IMR-90 (cell line): ENCODE results near the gene ZNF350. TPM values are rescaled to one million over a fixed set of nuclear protein-coding genes. Genes with fewer than 3 reads are reported as not detected.

Experiments
- ATAC-seq: fragments of 200-7000 bp; cut with Tn5 transposase; 2 replicates; pipeline ENCODE4 v1.9.1; 2020; ENCODE audit warnings: low read depth, mild to moderate bottlenecking, moderate library complexity
- BruUV-seq: library from RNA; stranded (reverse); fragments of 400-500 nt; replicated peaks from 2 replicates; lab custom pipeline; 2021; lab: Mats Ljungman, UMichigan
- CTCF ChIA-PET: fragments of 300-600 bp; formaldehyde crosslinking; extraction: SDS; loops from one replicate; lab custom pipeline; 2021; ENCODE audit warnings: antibody characterized with exemption; lab: Yijun Ruan, JAX
- POLR2A ChIA-PET: fragments of 300-600 bp; sonication (Branson Sonifier 250); formaldehyde crosslinking; loops from one replicate; lab custom pipeline; 2022; ENCODE audit warnings: antibody characterized with exemption; ENCODE audit not compliant: unreplicated experiment; lab: Charles Lee
- DNase-seq: peaks from one replicate; pipeline ENCODE4 v3.0.0; 2013
- H2AFZ ChIP-seq: replicated peaks from 2 replicates; pipeline ENCODE3; 2013; ENCODE audit warnings: low read length, mild to moderate bottlenecking; ENCODE audit not compliant: poor library complexity
- H2AK5ac ChIP-seq: 2 replicates; pipeline ENCODE4 v1.6.1; 2013; ENCODE audit warnings: low read depth, low read length, inconsistent platforms
- H2AK9ac ChIP-seq: replicated peaks from 2 replicates; pipeline ENCODE3; 2013; ENCODE audit warnings: mild to moderate bottlenecking, low read depth, low read length, moderate library complexity; ENCODE audit not compliant: poor library complexity
- H2BK120ac ChIP-seq: 2 replicates; pipeline ENCODE4 v1.6.1; 2013; ENCODE audit warnings: low read depth, low read length, inconsistent platforms
- H2BK15ac ChIP-seq: 3 replicates; pipeline ENCODE4 v1.6.1; 2013; ENCODE audit warnings: low read depth, low read length, inconsistent platforms
- H2BK20ac ChIP-seq: 2 replicates; pipeline ENCODE4 v1.6.1; 2013; ENCODE audit warnings: low read depth, mild to moderate bottlenecking, inconsistent platforms, low read length, moderate library complexity
- H2BK5ac ChIP-seq: 2 replicates; pipeline ENCODE4 v1.6.1; 2013; ENCODE audit warnings: mild to moderate bottlenecking, low read depth, low read length, inconsistent platforms; ENCODE audit not compliant: poor library complexity, severe bottlenecking
- H3K14ac ChIP-seq: replicated peaks from 2 replicates; pipeline ENCODE4 v1.6.1; 2013; ENCODE audit warnings: low read depth, low read length, inconsistent platforms
- H3K18ac ChIP-seq: 2 replicates; pipeline ENCODE4 v1.6.1; 2013; ENCODE audit warnings: low read depth, low read length, control low read depth
- H3K23ac ChIP-seq: 2 replicates; pipeline ENCODE4 v1.6.1; 2013; ENCODE audit warnings: low read depth, low read length, inconsistent platforms
- H3K27ac ChIP-seq: 2 replicates; pipeline ENCODE4 v1.5.1; 2013; ENCODE audit warnings: mild to moderate bottlenecking, control low read depth, low read length; ENCODE audit not compliant: insufficient read depth
- H3K27me3 ChIP-seq: 2 replicates; pipeline ENCODE4 v1.6.1; 2013; ENCODE audit warnings: low read length; ENCODE audit not compliant: control insufficient read depth, insufficient read depth
- H3K36me3 ChIP-seq: 2 replicates; pipeline ENCODE4 v1.6.1; 2013; ENCODE audit warnings: low read length, mixed read lengths; ENCODE audit not compliant: control insufficient read depth, insufficient read depth
- H3K4ac ChIP-seq: 2 replicates; pipeline ENCODE4 v1.6.1; 2013; ENCODE audit warnings: low read depth, low read length, inconsistent platforms
- H3K4me1 ChIP-seq: 2 replicates; pipeline ENCODE4 v1.6.1; 2013; ENCODE audit warnings: low read length, mixed read lengths; ENCODE audit not compliant: control insufficient read depth, insufficient read depth
- H3K4me2 ChIP-seq: 2 replicates; pipeline ENCODE4 v1.6.1; 2013; ENCODE audit warnings: low read depth, mild to moderate bottlenecking, control low read depth, low read length, moderate library complexity
- H3K4me3 ChIP-seq: 2 replicates; pipeline ENCODE4 v1.5.1; 2013; ENCODE audit warnings: low read depth, mild to moderate bottlenecking, control low read depth, low read length, moderate library complexity; ENCODE audit not compliant: insufficient read depth
- H3K56ac ChIP-seq: 2 replicates; pipeline ENCODE4 v1.6.1; 2013; ENCODE audit warnings: low read length, inconsistent platforms; ENCODE audit not compliant: insufficient read depth; ENCODE audit errors: extremely low read depth
- H3K79me1 ChIP-seq, 2 experiments: 2 replicates each; pipeline ENCODE4 v1.6.1; 2013; ENCODE audit warnings: low read length in 2 of 2, inconsistent platforms in 1 of 2, low read depth in 1 of 2
- H3K9ac ChIP-seq: 2 replicates; pipeline ENCODE4 v1.6.1; 2013; ENCODE audit warnings: low read depth, low read length, control low read depth
- H3K9me1 ChIP-seq: 2 replicates; pipeline ENCODE4 v1.6.1; 2013; ENCODE audit warnings: low read length, inconsistent platforms; ENCODE audit not compliant: insufficient read depth
- H3K9me3 ChIP-seq: 2 replicates; pipeline ENCODE4 v1.6.1; 2013; ENCODE audit warnings: low read length; ENCODE audit not compliant: control insufficient read depth, insufficient read depth
- H4K20me1 ChIP-seq: 2 replicates; pipeline ENCODE4 v1.6.1; 2013; ENCODE audit warnings: low read length, inconsistent platforms; ENCODE audit not compliant: insufficient read depth
- H4K5ac ChIP-seq: 2 replicates; pipeline ENCODE4 v1.6.1; 2013; ENCODE audit warnings: mild to moderate bottlenecking, low read depth, low read length, control low read depth
- H4K8ac ChIP-seq, 2 experiments: 2 replicates each; pipeline ENCODE4 v1.6.1; 2013; ENCODE audit warnings: low read depth in 2 of 2, low read length in 2 of 2, control low read depth in 1 of 2, inconsistent platforms in 1 of 2
- H4K91ac ChIP-seq: 2 replicates; pipeline ENCODE4 v1.6.1; 2013; ENCODE audit warnings: low read depth, low read length, inconsistent platforms; ENCODE audit not compliant: insufficient read depth
- BHLHE40 ChIP-seq: fragments of 150-350 bp; IDR thresholded peaks from 2 replicates; pipeline ENCODE4 v1.6.1; 2016; ENCODE audit warnings: mild to moderate bottlenecking, low read depth, low read length
- CEBPB ChIP-seq: IDR thresholded peaks from 2 replicates; pipeline ENCODE4 v1.6.1; 2012; ENCODE audit warnings: low read depth, low read length, improper control_type of control experiment
- CHD1 ChIP-seq: IDR thresholded peaks from 2 replicates; pipeline ENCODE4 v1.6.1; 2012; ENCODE audit warnings: low read depth, low read length, improper control_type of control experiment
- CTCF ChIP-seq: conservative IDR thresholded peaks from 2 replicates; pipeline ENCODE4 v1.5.1; 2012; ENCODE audit warnings: mild to moderate bottlenecking, low read depth, low read length, improper control_type of control experiment
- ELK1 ChIP-seq: fragments of 150-350 bp; IDR thresholded peaks from 2 replicates; pipeline ENCODE4 v1.6.1; 2016; ENCODE audit warnings: low read depth, mild to moderate bottlenecking, low read length, moderate library complexity, borderline replicate concordance
- FOS ChIP-seq: fragments of 150-350 bp; IDR thresholded peaks from 2 replicates; pipeline ENCODE4 v1.6.1; 2016; ENCODE audit warnings: low read depth, low read length
- MAFK ChIP-seq: IDR thresholded peaks from 2 replicates; pipeline ENCODE4 v1.6.1; 2012; ENCODE audit warnings: low read depth, low read length, improper control_type of control experiment
- MAZ ChIP-seq: IDR thresholded peaks from 2 replicates; pipeline ENCODE4 v1.6.1; 2012; ENCODE audit warnings: low read depth, mild to moderate bottlenecking, low read length, improper control_type of control experiment, moderate library complexity, borderline replicate concordance
- MXI1 ChIP-seq: IDR thresholded peaks from 2 replicates; pipeline ENCODE4 v1.6.1; 2012; ENCODE audit warnings: low read depth, mild to moderate bottlenecking, low read length, moderate library complexity, borderline replicate concordance
- NFE2L2 ChIP-seq: fragments of 150-350 bp; IDR thresholded peaks from 2 replicates; pipeline ENCODE4 v1.6.1; 2016; ENCODE audit warnings: low read depth, mild to moderate bottlenecking, low read length
- POLR2A ChIP-seq: IDR thresholded peaks from 2 replicates; pipeline ENCODE4 v1.6.1; 2012; ENCODE audit warnings: mild to moderate bottlenecking, low read depth, low read length
- RAD21 ChIP-seq: IDR thresholded peaks from 2 replicates; pipeline ENCODE4 v1.6.1; 2012; ENCODE audit warnings: low read length, improper control_type of control experiment
- RCOR1 ChIP-seq: IDR thresholded peaks from 2 replicates; pipeline ENCODE4 v1.6.1; 2012; ENCODE audit warnings: mild to moderate bottlenecking, low read length, improper control_type of control experiment; ENCODE audit not compliant: insufficient replicate concordance
- RFX5 ChIP-seq: IDR thresholded peaks from 2 replicates; pipeline ENCODE4 v1.8.0; 2012; ENCODE audit warnings: low read depth, mild to moderate bottlenecking, low read length, moderate library complexity
- SMC3 ChIP-seq: fragments of 150-350 bp; IDR thresholded peaks from 2 replicates; pipeline ENCODE4 v1.6.1; 2016; ENCODE audit warnings: low read depth, mild to moderate bottlenecking, antibody characterized with exemption, low read length, moderate library complexity
- USF2 ChIP-seq: fragments of 150-350 bp; IDR thresholded peaks from 2 replicates; pipeline ENCODE4 v1.6.1; 2017; ENCODE audit warnings: mild to moderate bottlenecking, antibody characterized with exemption, low read length, low read depth
- WGBS, 2 experiments: methylation state at CpG; one replicate each; pipeline versions ENCODE4 v1.1.5 to v1.1.7; 2013; ENCODE audit warnings: missing lambda C conversion rate in 2 of 2; ENCODE audit not compliant: insufficient read length in 1 of 2; ENCODE audit errors: extremely low coverage in 2 of 2; 5-methylcytosine and 5-hydroxymethylcytosine counted together
- dilution Hi-C: fragments of 300-500 bp; cut with HindIII; formaldehyde crosslinking; loops from one replicate; pipeline ENCODE4 v1.14.3; 2018; ENCODE audit warnings: low sequenced_read_pairs; ENCODE audit not compliant: unreplicated experiment
- in situ Hi-C: fragments of 300-500 bp; cut with MboI; formaldehyde crosslinking; loops from 3 replicates; pipeline ENCODE4 v1.14.3; 2019; ENCODE audit warnings: low sequenced_read_pairs, inconsistent platforms, mixed read lengths
- intact Hi-C: fragments of 100-400 bp; cut with micrococcal nuclease; formaldehyde crosslinking; loops from 2 replicates; pipeline ENCODE4 v1.10.0; 2022
- polyA plus RNA-seq, 3 experiments: library from polyadenylated mRNA; depleted of rRNA; stranded (reverse); fragments of >200 nt; gene quantifications; 2 replicates each; pipeline ENCODE4 v1.2.3, GENCODE V29; 2012; ENCODE audit warnings: low replicate concordance in 1 of 3
- total RNA-seq: library from RNA; depleted of rRNA; stranded (reverse); fragments of >200 nt; gene quantifications from 2 replicates; pipeline ENCODE4 v1.2.3, GENCODE V29; 2012

Gene ZNF350
- total and polyA plus RNA-seq, 2 of the 4 experiments (the other 2 are of a cell fraction), result 4.7 to 14.0 TPM

GRCh38 chr19:52034051-52034728 is 47.5 kb upstream of the ZNF350 start:
- H3K9me1 ChIP-seq, result no peaks in the 10 kb centered on the region
- H3K79me1 ChIP-seq, result no peaks in the 10 kb centered on the region
- H3K9ac ChIP-seq, result no peak overlapping the region
- no peak overlapping the region for H4K8ac ChIP-seq
- H2AK9ac ChIP-seq, result no peak overlapping the region
- BruUV-seq, result no TSS peak
- POLR2A ChIA-PET, result no interaction called here
- intact Hi-C loops, result no loop called here
- H3K23ac ChIP-seq, result no peak overlapping the region
- 100% methylated on average over 1 of the region's 12 CpGs; no CpG with 5 or more reads in 1 of the 2 experiments for WGBS, 2 experiments
- no peak overlapping the region for H3K4ac ChIP-seq
- no peak overlapping the region for H2BK15ac ChIP-seq
- H4K91ac ChIP-seq, result no peak overlapping the region
- H2AFZ ChIP-seq, result no peak overlapping the region
- H2BK20ac ChIP-seq, result no peak overlapping the region
- peaks cover 65% of the 10 kb centered on the region for H3K9me3 ChIP-seq
- no peak overlapping the region for H2BK5ac ChIP-seq
- H3K36me3 ChIP-seq, result peaks cover 49% of the 10 kb centered on the region
- no peaks in the 10 kb centered on the region for H3K4me1 ChIP-seq
- CTCF ChIA-PET, result no interaction called here
- no peak overlapping the region for H4K5ac ChIP-seq
- no peak overlapping the region for H2BK120ac ChIP-seq
- no peak overlapping the region for H2AK5ac ChIP-seq
- no peaks in the 10 kb centered on the region for H3K27me3 ChIP-seq
- in situ Hi-C loops, result no loop called here
- no peak for TF ChIP-seq RAD21
- TF ChIP-seq NFE2L2, result no peak
- TF ChIP-seq ELK1, result no peak
- TF ChIP-seq FOS, result no peak
- no peak for TF ChIP-seq USF2
- no peak for TF ChIP-seq MAZ
- no peak for TF ChIP-seq CTCF
- no peak for TF ChIP-seq BHLHE40
- TF ChIP-seq CHD1, result no peak
- no peak for TF ChIP-seq RFX5
- no peak for TF ChIP-seq CEBPB
- TF ChIP-seq MXI1, result no peak
- no peak for TF ChIP-seq MAFK
- TF ChIP-seq POLR2A, result no peak
- TF ChIP-seq SMC3, result no peak
- TF ChIP-seq RCOR1, result no peak
- no peak overlapping the region for H3K4me2 ChIP-seq
- dilution Hi-C loops, result no loop called here
- no peaks in the 10 kb centered on the region for H4K20me1 ChIP-seq
- DNase-seq, result peak; percentile 8
- no peak overlapping the region for H3K14ac ChIP-seq
- H3K27ac ChIP-seq, result no peak overlapping the region
- no peak overlapping the region for H3K4me3 ChIP-seq
- no peak overlapping the region for H3K18ac ChIP-seq
- no peak overlapping the region for H3K56ac ChIP-seq
- no peak for ATAC-seq
